BJ (cell line): ENCODE data around the gene R3HDM4. TPM values are rescaled to one million over a fixed set of nuclear protein-coding genes. Genes with fewer than 3 reads are reported as not detected.

Source experiments
- CTCF ChIA-PET: fragments of 350-600 bp; formaldehyde crosslinking; extraction: SDS; loops from one replicate; lab custom pipeline; 2021; ENCODE audit warnings: antibody characterized with exemption, inconsistent platforms; lab: Yijun Ruan, JAX
- POLR2A ChIA-PET: fragments of 300-600 bp; sonication (Branson Sonifier 250); formaldehyde crosslinking; extraction: SDS; loops from one replicate; lab custom pipeline; 2021; ENCODE audit warnings: antibody characterized with exemption; lab: Charles Lee
- DNase-seq: peaks from one replicate; pipeline ENCODE4 v3.0.0-alpha.2; 2011; ENCODE audit warnings: low read depth
- H3K27me3 ChIP-seq: 2 replicates; pipeline ENCODE4 v1.6.0; 2011; ENCODE audit warnings: low read length; ENCODE audit not compliant: control insufficient read depth, insufficient read depth
- H3K36me3 ChIP-seq: 2 replicates; pipeline ENCODE4 v1.5.1; 2011; ENCODE audit warnings: low read length; ENCODE audit not compliant: control insufficient read depth, insufficient read depth
- H3K4me3 ChIP-seq: 2 replicates; pipeline ENCODE4 v1.5.1; 2011; ENCODE audit warnings: low read depth, mild to moderate bottlenecking, control low read depth, low read length
- CTCF ChIP-seq: IDR thresholded peaks from 2 replicates; pipeline ENCODE4 v1.5.1; 2011; ENCODE audit warnings: low read depth, mild to moderate bottlenecking, control low read depth, inconsistent platforms, low read length, moderate library complexity; ENCODE audit not compliant: insufficient read depth
- polyA plus RNA-seq: library from polyadenylated mRNA; depleted of rRNA; stranded (reverse); fragments of >200 nt; gene quantifications from 2 replicates; pipeline ENCODE4 v1.2.3, GENCODE V29; 2011

The R3HDM4 gene
- polyA plus RNA-seq, 1 experiment, result 46.6 TPM

GRCh38 chr19:919199-920050, 6.4 kb upstream of the R3HDM4 start:
- peaks cover 22% of the 10 kb centered on the region for H3K27me3 ChIP-seq
- DNase-seq, result no peak
- no peaks in the 10 kb centered on the region for H3K36me3 ChIP-seq
- no peak overlapping the region for H3K4me3 ChIP-seq
- no peak for TF ChIP-seq CTCF
- CTCF ChIA-PET, result interaction anchor here (0.6 to 6.0 kb wide), 4 partner anchors 56 to 78 kb away, joined by 3 to 102 read pairs (median 9); partner anchors contain the start of gene WDR18
- POLR2A ChIA-PET, result no interaction called here

- CTCF ChIA-PET, result interaction anchor here (1.0 to 3.2 kb wide), 4 partner anchors 55 to 150 kb away, joined by 3 to 12 read pairs (median 4); no protein-coding TSS in a partner anchor
- no peak for DNase-seq
- H3K27me3 ChIP-seq, result peaks cover 22% of the 10 kb centered on the region
- POLR2A ChIA-PET, result no interaction called here
- TF ChIP-seq CTCF, result no peak
- H3K36me3 ChIP-seq, result no peaks in the 10 kb centered on the region
- H3K4me3 ChIP-seq, result no peak overlapping the region
These were observed 5.6 kb upstream of the R3HDM4 start for GRCh38 chr19:918481-919198.

- Histone ChIP-seq H3K27me3 (peaks cover 22% of the 10 kb centered on the region), H3K4me3 (no peak overlapping the region), H3K36me3 (no peaks in the 10 kb centered on the region)
- no peak for DNase-seq
- no peak for TF ChIP-seq CTCF
- ChIA-PET CTCF (interaction anchor here (1.0 to 3.2 kb wide), 4 partner anchors 55 to 149 kb away, joined by 3 to 12 read pairs (median 4); no protein-coding TSS in a partner anchor), POLR2A (no interaction called here)
These were observed 5.1 kb upstream of the R3HDM4 start for GRCh38 chr19:918152-918437.

- ChIA-PET POLR2A (no interaction called here), CTCF (interaction anchor here (1.0 to 3.2 kb wide), 5 partner anchors 38 to 148 kb away, joined by 3 to 12 read pairs (median 4); no protein-coding TSS in a partner anchor)
- no peak within 1 kb of the TSS; the same call in 1 of the 2 replicates for H3K4me3 ChIP-seq
- peak; percentile 35 for TF ChIP-seq CTCF
- no peak for DNase-seq
- H3K36me3 ChIP-seq, result no peaks in the 10 kb centered on the region
- peaks cover 22% of the 10 kb centered on the region for H3K27me3 ChIP-seq
These were observed 4.5 kb upstream of the R3HDM4 start, which contains the start of gene KISS1R for GRCh38 chr19:917323-918151. KISS1R (plus strand) TSS chr19:917333; CDS start chr19:917503, 170 bp downstream.
